ENCODE results near the gene METTL1. TPM values are rescaled to one million over a fixed set of nuclear protein-coding genes. Genes with fewer than 3 reads are reported as not detected.

Gene METTL1
- total and polyA plus RNA-seq, 4 donors, result 2.8 to 11.2 (median 7.1) TPM

DNA sequence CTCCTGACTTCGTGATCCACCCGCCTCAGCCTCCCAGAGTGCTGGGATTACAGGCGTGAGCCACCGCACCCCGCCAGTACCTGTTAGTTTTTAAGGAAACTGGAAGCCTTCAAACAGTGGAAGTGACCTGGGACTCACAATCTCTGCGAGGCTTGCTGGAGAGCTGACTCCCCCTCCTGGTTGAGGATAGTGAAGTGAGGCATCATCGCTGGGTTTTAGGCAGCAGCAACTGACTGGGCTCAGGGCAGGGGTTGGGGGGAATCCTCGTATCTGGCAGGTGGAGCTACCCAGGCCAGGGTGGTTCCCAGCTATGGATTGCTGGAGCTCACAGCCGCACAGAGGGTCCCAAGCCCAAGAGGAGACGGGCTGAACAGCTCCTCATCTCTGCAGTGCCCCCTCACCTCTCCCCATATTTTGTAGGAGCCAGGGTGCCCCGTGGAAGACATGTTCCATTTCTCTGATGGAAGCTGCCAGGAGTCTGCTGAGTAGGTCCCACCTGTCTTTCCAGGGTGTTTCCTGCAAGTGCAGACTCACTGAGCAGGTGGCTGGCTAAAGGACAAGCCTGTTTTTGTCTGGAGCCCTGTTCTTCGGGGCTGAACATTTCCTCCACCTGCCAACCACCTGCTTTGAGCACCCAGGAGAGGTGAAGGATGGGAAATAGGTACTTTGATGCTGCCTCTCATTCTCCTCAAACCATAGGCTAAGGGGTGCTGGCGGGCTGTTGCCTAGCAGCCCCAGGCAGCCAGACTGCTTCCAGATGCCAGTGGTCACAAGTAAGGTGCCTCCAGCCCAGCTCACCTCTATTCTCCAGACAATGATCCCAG, 43.5 kb upstream of the METTL1 start:
- Histone ChIP-seq H3K9ac (ENCODE audit: low read depth in 1 of 2, low read length in 2 of 2) (no peak overlapping the region), H3K36me3 (ENCODE audit: control insufficient read depth in 4 of 4, insufficient read depth in 3 of 4, low read depth in 1 of 4, low read length in 3 of 4) (peaks cover 0 to 17% (median 8%) of the 10 kb centered on the region in 4 donors), H3K4me1 (ENCODE audit: control insufficient read depth in 4 of 4, insufficient read depth in 4 of 4, low read length in 3 of 4) (peaks cover 2 to 14% (median 7%) of the 10 kb centered on the region in 4 donors), H3K27me3 (ENCODE audit: control insufficient read depth in 4 of 4, insufficient read depth in 4 of 4, low read length in 3 of 4) (no peaks in the 10 kb centered on the region), H3K9me3 (ENCODE audit: control insufficient read depth in 4 of 4, low read length in 3 of 4) (no peaks in the 10 kb centered on the region), H3K27ac (ENCODE audit: low read depth in 1 of 2, low read length in 2 of 2) (no peak overlapping the region), H3K4me3 (ENCODE audit: low read depth in 1 of 3, low read length in 3 of 3) (no peak overlapping the region)
- no peak for DNase-seq (ENCODE audit: low spot score)
- no peak for TF ChIP-seq EGR1 (IDR thresholded peaks at IDR 0.05; ENCODE audit: low read depth in 2 of 2)
- TF ChIP-seq, protein P1, sequence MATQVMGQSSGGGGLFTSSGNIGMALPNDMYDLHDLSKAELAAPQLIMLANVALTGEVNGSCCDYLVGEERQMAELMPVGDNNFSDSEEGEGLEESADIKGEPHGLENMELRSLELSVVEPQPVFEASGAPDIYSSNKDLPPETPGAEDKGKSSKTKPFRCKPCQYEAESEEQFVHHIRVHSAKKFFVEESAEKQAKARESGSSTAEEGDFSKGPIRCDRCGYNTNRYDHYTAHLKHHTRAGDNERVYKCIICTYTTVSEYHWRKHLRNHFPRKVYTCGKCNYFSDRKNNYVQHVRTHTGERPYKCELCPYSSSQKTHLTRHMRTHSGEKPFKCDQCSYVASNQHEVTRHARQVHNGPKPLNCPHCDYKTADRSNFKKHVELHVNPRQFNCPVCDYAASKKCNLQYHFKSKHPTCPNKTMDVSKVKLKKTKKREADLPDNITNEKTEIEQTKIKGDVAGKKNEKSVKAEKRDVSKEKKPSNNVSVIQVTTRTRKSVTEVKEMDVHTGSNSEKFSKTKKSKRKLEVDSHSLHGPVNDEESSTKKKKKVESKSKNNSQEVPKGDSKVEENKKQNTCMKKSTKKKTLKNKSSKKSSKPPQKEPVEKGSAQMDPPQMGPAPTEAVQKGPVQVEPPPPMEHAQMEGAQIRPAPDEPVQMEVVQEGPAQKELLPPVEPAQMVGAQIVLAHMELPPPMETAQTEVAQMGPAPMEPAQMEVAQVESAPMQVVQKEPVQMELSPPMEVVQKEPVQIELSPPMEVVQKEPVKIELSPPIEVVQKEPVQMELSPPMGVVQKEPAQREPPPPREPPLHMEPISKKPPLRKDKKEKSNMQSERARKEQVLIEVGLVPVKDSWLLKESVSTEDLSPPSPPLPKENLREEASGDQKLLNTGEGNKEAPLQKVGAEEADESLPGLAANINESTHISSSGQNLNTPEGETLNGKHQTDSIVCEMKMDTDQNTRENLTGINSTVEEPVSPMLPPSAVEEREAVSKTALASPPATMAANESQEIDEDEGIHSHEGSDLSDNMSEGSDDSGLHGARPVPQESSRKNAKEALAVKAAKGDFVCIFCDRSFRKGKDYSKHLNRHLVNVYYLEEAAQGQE (IDR thresholded peaks at IDR 0.05), result no peak
- WGBS, result 91% methylated on average over 13 of the region's 13 CpGs

DNA sequence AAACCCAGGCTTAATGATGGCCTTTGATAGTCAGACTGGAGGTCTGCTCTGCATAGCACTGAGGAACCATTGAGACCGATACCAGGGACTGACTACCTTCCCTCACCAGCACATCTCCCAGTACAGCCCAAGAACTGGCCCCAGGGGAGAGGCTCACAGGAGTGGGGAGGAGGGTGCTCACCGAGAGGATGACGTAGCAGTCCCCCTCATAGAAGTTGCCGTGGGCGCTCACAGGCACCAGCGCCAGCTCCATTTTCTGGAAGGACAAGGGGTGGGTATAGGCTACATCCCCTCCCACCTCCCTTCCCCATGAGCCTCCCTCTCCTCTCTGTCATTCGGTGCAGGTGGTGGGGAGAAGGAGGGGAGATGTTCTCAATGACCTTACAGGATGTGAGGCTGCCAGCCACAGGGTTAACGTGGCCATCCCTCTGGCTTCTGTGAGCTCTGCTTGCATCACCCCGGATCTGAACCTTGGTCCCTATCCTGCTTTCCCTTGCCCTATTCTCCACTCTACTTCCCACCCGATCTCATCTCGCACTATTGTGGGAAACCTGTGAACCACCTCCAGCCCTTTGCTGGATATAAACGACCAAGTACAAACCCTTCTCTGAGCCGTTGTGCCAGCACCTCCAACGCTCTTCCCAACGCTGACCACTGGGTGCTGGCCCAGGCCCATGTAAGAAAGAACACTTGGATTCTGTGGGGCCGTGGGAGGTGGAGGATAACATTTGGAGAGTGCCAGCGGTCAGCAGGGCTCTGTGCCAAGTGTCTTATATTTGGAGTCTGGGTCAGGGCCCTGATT, 42.3 kb upstream of the METTL1 start:
- no peaks in the 10 kb centered on the region for H3K9me3 ChIP-seq (ENCODE audit: control insufficient read depth in 4 of 4, low read length in 3 of 4)
- H3K36me3 ChIP-seq (ENCODE audit: control insufficient read depth in 4 of 4, insufficient read depth in 3 of 4, low read depth in 1 of 4, low read length in 3 of 4), result peaks cover 5 to 29% (median 20%) of the 10 kb centered on the region in 4 donors
- TF ChIP-seq YY1 (IDR thresholded peaks at IDR 0.05), result no peak
- TF ChIP-seq, protein P2, sequence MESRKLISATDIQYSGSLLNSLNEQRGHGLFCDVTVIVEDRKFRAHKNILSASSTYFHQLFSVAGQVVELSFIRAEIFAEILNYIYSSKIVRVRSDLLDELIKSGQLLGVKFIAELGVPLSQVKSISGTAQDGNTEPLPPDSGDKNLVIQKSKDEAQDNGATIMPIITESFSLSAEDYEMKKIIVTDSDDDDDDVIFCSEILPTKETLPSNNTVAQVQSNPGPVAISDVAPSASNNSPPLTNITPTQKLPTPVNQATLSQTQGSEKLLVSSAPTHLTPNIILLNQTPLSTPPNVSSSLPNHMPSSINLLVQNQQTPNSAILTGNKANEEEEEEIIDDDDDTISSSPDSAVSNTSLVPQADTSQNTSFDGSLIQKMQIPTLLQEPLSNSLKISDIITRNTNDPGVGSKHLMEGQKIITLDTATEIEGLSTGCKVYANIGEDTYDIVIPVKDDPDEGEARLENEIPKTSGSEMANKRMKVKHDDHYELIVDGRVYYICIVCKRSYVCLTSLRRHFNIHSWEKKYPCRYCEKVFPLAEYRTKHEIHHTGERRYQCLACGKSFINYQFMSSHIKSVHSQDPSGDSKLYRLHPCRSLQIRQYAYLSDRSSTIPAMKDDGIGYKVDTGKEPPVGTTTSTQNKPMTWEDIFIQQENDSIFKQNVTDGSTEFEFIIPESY (IDR thresholded peaks at IDR 0.05), result no peak
- TF ChIP-seq SP1 (IDR thresholded peaks at IDR 0.05), result peak; percentile 75
- TF ChIP-seq HNF4A (conservative IDR thresholded peaks at IDR 0.05), result peak; percentile 48 to 82
- no peak for TF ChIP-seq JUND (IDR thresholded peaks at IDR 0.05)
- peak in 1 of 2 donors; percentile 22 for TF ChIP-seq RAD21 (IDR thresholded peaks at IDR 0.05)
- no peak for TF ChIP-seq FOXA2 (IDR thresholded peaks at IDR 0.05)
- TF ChIP-seq, protein P1 (IDR thresholded peaks at IDR 0.05), result no peak
- TF ChIP-seq, protein P3, sequence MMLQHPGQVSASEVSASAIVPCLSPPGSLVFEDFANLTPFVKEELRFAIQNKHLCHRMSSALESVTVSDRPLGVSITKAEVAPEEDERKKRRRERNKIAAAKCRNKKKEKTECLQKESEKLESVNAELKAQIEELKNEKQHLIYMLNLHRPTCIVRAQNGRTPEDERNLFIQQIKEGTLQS (IDR thresholded peaks at IDR 0.05), result peak; percentile 89
- no peak for TF ChIP-seq FOXA1 (IDR thresholded peaks at IDR 0.05)
- no peak for TF ChIP-seq NR2F2 (IDR thresholded peaks at IDR 0.05)
- peak in 1 of 2 donors; percentile 28 for TF ChIP-seq RXRA (IDR thresholded peaks at IDR 0.05)
- no peak for TF ChIP-seq EGR1 (IDR thresholded peaks at IDR 0.05; ENCODE audit: low read depth in 2 of 2)
- 57% methylated on average over 17 of the region's 17 CpGs for WGBS
- H3K4me3 ChIP-seq (ENCODE audit: low read depth in 1 of 3, low read length in 3 of 3), result no peak overlapping the region
- H3K27ac ChIP-seq (ENCODE audit: low read depth in 1 of 2, low read length in 2 of 2), result no peak overlapping the region
- peaks cover 2 to 9% (median 6%) of the 10 kb centered on the region in 4 donors for H3K4me1 ChIP-seq (ENCODE audit: control insufficient read depth in 4 of 4, insufficient read depth in 4 of 4, low read length in 3 of 4)
- no peaks in the 10 kb centered on the region for H3K27me3 ChIP-seq (ENCODE audit: control insufficient read depth in 4 of 4, insufficient read depth in 4 of 4, low read length in 3 of 4)
- no peak for DNase-seq (ENCODE audit: low spot score)
- H3K9ac ChIP-seq (ENCODE audit: low read depth in 1 of 2, low read length in 2 of 2), result no peak overlapping the region
